Measurements from ENCODE around the gene TMEM131L.

TMEM131L gene

DNA sequence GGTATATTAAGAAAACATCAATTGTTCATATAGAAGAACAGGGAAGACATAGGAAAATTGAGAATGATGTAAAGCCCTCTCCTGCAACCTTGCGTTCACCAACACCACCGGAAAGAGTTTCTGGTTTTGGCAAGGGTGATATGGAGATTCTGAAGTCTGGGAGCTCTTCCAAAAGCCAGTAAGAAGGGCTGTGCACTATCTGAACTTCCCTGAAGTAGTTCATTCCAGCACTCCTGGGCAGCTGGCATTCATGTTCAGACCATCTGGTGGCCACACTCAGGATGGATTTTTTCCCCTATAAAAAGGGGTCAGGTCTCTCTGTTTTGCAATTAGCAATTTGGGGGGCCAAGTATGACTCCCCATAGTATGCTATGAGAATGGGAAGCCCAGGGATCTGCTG, 202.5 kb downstream of the TMEM131L start:
- no peak for DNase-seq

DNA sequence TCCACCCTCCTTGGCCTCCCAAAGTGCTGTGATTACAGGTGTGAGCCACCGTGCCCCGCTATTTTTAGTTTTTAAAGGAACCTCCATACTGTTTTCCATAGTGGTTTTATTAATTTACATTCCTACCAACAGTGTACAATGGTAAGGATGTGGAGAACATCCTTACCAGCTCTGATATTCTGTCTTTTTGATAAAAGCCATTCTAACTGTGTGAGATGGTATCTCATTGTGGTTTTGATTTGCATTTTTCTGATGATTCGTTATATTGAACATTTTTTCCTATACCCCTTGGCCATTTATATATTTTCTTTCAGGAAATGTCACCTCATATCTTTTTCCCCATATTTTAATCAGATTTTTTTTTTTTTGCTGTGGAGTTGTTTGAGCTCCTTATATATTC, 203.7 kb downstream of the TMEM131L start:
- no peak for DNase-seq

DNA sequence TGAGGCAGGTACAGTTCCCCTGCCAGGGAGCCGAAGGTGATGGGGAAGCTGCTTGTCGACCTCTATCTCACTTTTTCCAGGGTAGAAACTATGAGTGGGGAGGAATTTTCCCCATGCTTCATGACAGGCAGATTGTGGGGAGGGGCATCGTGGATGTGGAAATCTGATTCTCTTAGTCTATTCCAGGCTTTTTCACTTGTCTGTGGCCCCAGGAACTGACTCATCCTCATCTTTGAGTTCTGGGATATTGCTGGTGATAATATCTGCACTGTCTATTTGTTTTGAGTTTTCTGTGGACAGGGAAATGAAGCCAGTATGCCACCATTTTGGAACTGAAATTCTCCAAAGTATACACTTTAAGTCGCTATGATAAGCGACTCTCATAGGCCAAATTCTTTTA, 210.3 kb downstream of the TMEM131L start:
- no peak for DNase-seq

DNA sequence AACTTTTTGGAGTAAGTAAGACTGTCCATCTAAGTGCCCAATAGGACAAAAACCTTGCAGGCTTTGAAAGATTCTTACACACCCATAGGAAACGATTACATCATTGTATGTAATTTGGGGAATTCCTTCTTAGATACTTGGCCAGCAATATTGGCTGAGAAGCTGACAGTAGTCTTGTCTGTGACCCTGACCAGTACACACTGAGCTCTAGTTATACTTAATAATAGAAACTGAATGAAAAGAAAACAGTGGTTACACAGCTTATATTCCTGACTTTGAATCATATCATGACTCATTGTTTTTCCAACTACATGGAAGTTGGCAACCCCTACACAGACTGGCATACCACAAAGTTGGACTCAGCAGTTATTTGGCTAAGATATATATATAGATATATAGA, 210.8 kb downstream of the TMEM131L start:
- DNase-seq = no peak

DNA sequence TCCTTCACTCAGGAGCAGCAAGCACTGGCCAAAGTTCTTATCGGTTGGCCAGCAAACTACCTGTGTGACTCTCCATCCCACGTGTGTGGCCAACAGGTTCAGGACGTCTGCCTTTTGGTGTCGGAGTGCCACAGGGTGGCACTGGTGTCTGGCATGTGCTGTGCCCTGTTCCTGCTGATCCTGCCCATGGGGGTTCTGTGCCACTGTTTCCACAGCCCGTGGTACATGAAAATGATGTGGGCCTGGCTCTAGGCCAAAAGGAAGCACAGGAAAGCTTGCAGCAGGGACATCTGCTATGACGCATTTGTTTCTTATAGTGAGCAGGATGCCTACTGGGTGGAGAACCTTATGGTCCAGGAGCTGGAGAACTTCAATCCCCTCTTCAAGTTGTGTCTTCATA, 213.3 kb downstream of the TMEM131L start:
- no peak for DNase-seq

DNA sequence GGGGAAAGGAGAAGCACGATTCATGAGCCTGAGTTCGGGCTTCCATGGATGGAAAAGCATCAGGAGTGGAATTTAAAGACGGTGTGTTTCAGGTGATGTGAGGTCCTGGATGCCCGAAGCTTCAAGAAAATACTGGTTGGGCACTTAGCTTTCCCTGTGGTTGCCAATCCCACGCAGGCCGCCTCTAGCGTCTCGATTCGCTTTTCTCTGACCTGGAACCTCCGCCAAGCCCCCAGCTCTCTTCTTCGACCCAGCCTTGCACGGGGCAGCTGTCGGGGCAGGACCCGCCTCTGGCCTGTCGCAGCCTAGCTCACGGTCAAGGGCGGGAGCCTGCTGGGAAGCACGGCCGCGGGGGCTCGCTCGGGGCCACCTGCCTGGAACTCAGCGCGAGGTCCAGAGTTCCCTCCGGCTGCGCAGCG, 217.6 kb downstream of the TMEM131L start:
- DNase-seq = no peak

DNA sequence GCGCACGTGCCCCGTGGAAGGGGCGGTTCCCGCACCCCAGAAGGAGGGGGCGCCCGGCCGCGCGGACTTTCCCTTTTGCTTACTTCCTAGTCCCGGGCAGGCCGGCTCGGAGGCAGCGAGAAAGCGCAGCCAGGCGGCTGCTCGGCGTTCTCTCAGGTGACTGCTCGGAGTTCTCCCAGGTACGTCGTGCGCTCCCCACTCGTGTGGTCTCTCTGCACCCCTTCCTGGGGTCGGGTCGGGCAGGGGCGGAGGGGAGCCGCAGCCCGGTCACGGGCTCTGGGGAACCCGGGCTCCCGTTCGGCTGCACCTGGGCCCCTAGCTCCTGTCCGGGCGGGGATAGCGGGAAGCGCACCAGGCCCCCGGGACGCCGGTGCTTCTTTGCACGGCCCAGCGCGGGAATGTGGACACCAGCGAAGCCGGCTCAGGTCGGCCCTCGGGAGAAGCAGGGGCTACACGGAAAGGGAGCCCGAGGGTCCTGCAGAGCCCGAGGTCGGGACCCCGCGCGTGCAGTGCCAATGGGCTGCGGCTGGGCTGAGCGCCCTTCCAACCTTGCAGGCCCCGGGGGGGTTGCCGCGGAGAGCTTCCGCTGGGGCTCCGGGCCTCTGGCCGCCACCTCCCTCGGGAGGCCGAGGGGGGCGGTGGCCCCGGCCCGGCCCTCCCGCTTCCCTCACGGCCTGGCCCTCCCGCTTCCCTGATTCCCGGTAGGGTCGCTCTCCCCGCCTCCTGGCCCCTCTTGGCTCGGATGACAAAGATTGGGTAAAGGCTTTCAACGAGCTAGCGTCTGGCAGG, 218.2 kb downstream of the TMEM131L start, which contains the start of gene TLR2:
Gene TLR2 (plus strand): TSS at position 99 of the 789 bp plus-strand sequence. CDS start 18,628 bp downstream, outside the sequence.
- no peak for DNase-seq

DNA sequence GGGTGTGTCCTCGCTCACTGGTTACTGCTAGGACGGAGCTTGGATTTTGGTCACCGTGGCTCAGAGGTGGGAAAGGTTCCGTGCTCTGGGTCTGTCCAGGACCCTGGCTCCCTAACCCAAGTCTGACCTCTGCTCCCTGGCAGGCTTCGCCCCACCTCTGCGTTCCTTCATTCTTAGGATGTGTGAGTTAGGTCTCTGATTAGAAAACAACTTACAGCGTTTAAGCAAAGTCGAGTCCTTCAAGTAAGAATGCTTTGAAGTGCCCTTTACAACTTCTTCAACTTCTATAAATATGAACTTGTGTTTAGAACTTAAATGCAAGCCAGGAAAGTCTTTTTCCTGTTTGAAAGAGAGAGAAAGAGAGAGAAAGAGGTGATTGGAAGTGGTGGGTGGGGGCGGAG, 218.8 kb downstream of the TMEM131L start:
- DNase-seq = no peak

Data from cerebellar nuclear complex (tissue), 1 donor.